HepG2 (cell line): ENCODE measurements around the gene CRIM1. TPM values are rescaled to one million over a fixed set of nuclear protein-coding genes. Genes with fewer than 3 reads are reported as not detected.

Experiments
- ATAC-seq: fragments of 200-7000 bp; cut with Tn5 transposase; 3 replicates; pipeline ENCODE4 v1.9.1; 2020; ENCODE audit warnings: mild to moderate bottlenecking, moderate library complexity
- BruUV-seq: library from RNA; stranded (reverse); fragments of 400-500 nt; replicated peaks from 2 replicates; lab custom pipeline; 2021; lab: Mats Ljungman, UMichigan
- CTCF ChIA-PET: fragments of 300-600 bp; formaldehyde crosslinking; extraction: SDS; loops from one replicate; lab custom pipeline; 2021; ENCODE audit warnings: low total read pairs, inconsistent platforms, low intra/inter-chr PET ratio; lab: Yijun Ruan, JAX
- POLR2A ChIA-PET: fragments of 350-600 bp; sonication (Branson Sonifier 250); formaldehyde crosslinking; loops from one replicate; lab custom pipeline; 2020; ENCODE audit warnings: antibody characterized with exemption, inconsistent platforms; lab: Yijun Ruan, JAX
- DNase-seq: peaks from one replicate; pipeline ENCODE4 v3.0.0-alpha.2; 2015; ENCODE audit warnings: low spot score
- FAIRE-seq: peaks from 3 replicates; lab custom pipeline; 2011; peaks lifted over from hg19 to GRCh38; lab: Jason Lieb, UNC
- H2AFZ ChIP-seq: one replicate; pipeline ENCODE4 v1.6.1; 2011; ENCODE audit warnings: low read length, inconsistent platforms
- H3K27ac ChIP-seq: fragments of 300-600 bp; 3 replicates; pipeline ENCODE4 v1.8.0; 2011; ENCODE audit warnings: mixed run types, mild to moderate bottlenecking, mixed read lengths, low read length, inconsistent platforms; ENCODE audit not compliant: insufficient read depth; ENCODE audit errors: extremely low read length
- H3K27me3 ChIP-seq, 2 experiments: fragments of 200-600 bp in 1 of 2; 2 replicates in 1 of 2; 3 replicates in 1 of 2; pipeline versions ENCODE4 v1.6.0 to v1.8.0; 2011; ENCODE audit warnings: low read length in 2 of 2, mild to moderate bottlenecking in 2 of 2, moderate library complexity in 2 of 2, inconsistent platforms in 1 of 2; ENCODE audit not compliant: insufficient read depth in 2 of 2, control insufficient read depth in 1 of 2
- H3K36me3 ChIP-seq, 2 experiments: fragments of 200-600 bp in 1 of 2; replicated peaks in 1 of 2; 2 replicates in 1 of 2; 3 replicates in 1 of 2; pipeline versions ENCODE4 v1.5.1 to v1.8.0; 2011; ENCODE audit warnings: low read length in 2 of 2, inconsistent platforms in 1 of 2; ENCODE audit not compliant: insufficient read depth in 2 of 2, control insufficient read depth in 1 of 2
- H3K4me1 ChIP-seq: 2 replicates; pipeline ENCODE4 v1.5.1; 2012; ENCODE audit warnings: low read length, inconsistent platforms; ENCODE audit not compliant: insufficient read depth
- H3K4me2 ChIP-seq: 2 replicates; pipeline ENCODE4 v1.6.0; 2011; ENCODE audit warnings: low read depth, low read length, inconsistent platforms
- H3K4me3 ChIP-seq, 3 experiments: fragments of 200-600 bp in 1 of 3; sonication (generic), shearing (Covaris generic) in 1 of 3; replicated peaks in 1 of 3; 2 replicates each; pipeline ENCODE4 v1.5.1; 2011 to 2016; ENCODE audit warnings: low read length in 3 of 3, inconsistent platforms in 2 of 3, low read depth in 2 of 3, mild to moderate bottlenecking in 2 of 3, control low read depth in 1 of 3, mixed read lengths in 1 of 3; ENCODE audit not compliant: insufficient read depth in 1 of 3
- H3K79me2 ChIP-seq: one replicate; pipeline ENCODE4 v1.6.1; 2011; ENCODE audit warnings: low read length, inconsistent platforms; ENCODE audit not compliant: insufficient read depth
- H3K9ac ChIP-seq: 2 replicates; pipeline ENCODE4 v1.6.0; 2011; ENCODE audit warnings: mild to moderate bottlenecking, low read depth, low read length, inconsistent platforms; ENCODE audit not compliant: insufficient read depth
- H3K9me3 ChIP-seq: 2 replicates; pipeline ENCODE4 v1.5.1; 2012; ENCODE audit warnings: mild to moderate bottlenecking, low read length
- H4K20me1 ChIP-seq: 2 replicates; pipeline ENCODE4 v1.6.0; 2011; ENCODE audit warnings: inconsistent platforms, mild to moderate bottlenecking, low read length, moderate library complexity; ENCODE audit not compliant: insufficient read depth
- EP300 ChIP-seq, 3 experiments: sonication (generic) in 1 of 3; formaldehyde crosslinking in 1 of 3; IDR thresholded peaks; 2 replicates each; pipeline versions ENCODE4 v1.5.1 to v1.6.1; 2011 to 2020; ENCODE audit warnings: low read depth in 2 of 3, low read length in 2 of 3, borderline replicate concordance in 1 of 3, improper control_type of control experiment in 1 of 3, mild to moderate bottlenecking in 1 of 3, missing genetic modification reagents in 1 of 3, moderate library complexity in 1 of 3
- MAFG ChIP-seq: sonication (generic); formaldehyde crosslinking; IDR thresholded peaks from 2 replicates; pipeline ENCODE4 v1.5.1; 2020; ENCODE audit warnings: mild to moderate bottlenecking, missing genetic modification reagents
- MAZ ChIP-seq, 2 experiments: sonication (generic) in 1 of 2; formaldehyde crosslinking in 1 of 2; IDR thresholded peaks; 2 replicates each; pipeline versions ENCODE4 v1.5.0 to v1.6.1; 2012 to 2020; ENCODE audit warnings: low read depth in 2 of 2, mild to moderate bottlenecking in 2 of 2, borderline replicate concordance in 1 of 2, improper control_type of control experiment in 1 of 2, low read length in 1 of 2, missing genetic modification reagents in 1 of 2, moderate library complexity in 1 of 2
- SATB2 ChIP-seq: sonication (generic); formaldehyde crosslinking; IDR thresholded peaks from 2 replicates; pipeline ENCODE4 v1.5.0; 2020; ENCODE audit warnings: missing genetic modification reagents
- SKI ChIP-seq: fragments of 450-650 bp; IDR thresholded peaks from one replicate; pipeline ENCODE4 v1.6.1; 2018; ENCODE audit warnings: mild to moderate bottlenecking; ENCODE audit not compliant: partially characterized antibody
- ZBTB3 ChIP-seq: sonication (generic); formaldehyde crosslinking; IDR thresholded peaks from 2 replicates; pipeline ENCODE4 v1.4.0; 2020; ENCODE audit warnings: low read depth, mild to moderate bottlenecking, moderate library complexity, missing genetic modification reagents, borderline replicate concordance
- ZFYVE20 ChIP-seq: sonication (generic); formaldehyde crosslinking; IDR thresholded peaks from 2 replicates; pipeline ENCODE4 v1.8.0; 2023; ENCODE audit warnings: low read depth, mild to moderate bottlenecking, moderate library complexity, missing genetic modification reagents, borderline replicate concordance
- ZNF558 ChIP-seq: sonication (generic); formaldehyde crosslinking; IDR thresholded peaks from 2 replicates; pipeline ENCODE4 v1.9.0; 2022; ENCODE audit warnings: mild to moderate bottlenecking, missing genetic modification reagents, borderline replicate concordance
- ZNF563 ChIP-seq: sonication (generic); formaldehyde crosslinking; IDR thresholded peaks from 2 replicates; pipeline ENCODE4 v1.8.0; 2022; ENCODE audit warnings: mild to moderate bottlenecking, moderate library complexity, missing genetic modification reagents
- WGBS: methylation state at CpG from one replicate; pipeline ENCODE4 v1.1.6; 2017; ENCODE audit warnings: low lambda C conversion rate; 5-methylcytosine and 5-hydroxymethylcytosine counted together
- in situ Hi-C: cut with HindIII; loops from 2 replicates; pipeline ENCODE4 v1.10.0; 2017; ENCODE audit warnings: low pct_unique_long_range_greater_than_20kb; ENCODE audit not compliant: extremely low pct_ligation_motif_present
- intact Hi-C: fragments of 100-400 bp; cut with micrococcal nuclease; formaldehyde crosslinking; loops from one replicate; pipeline ENCODE4 v1.10.0; 2022; ENCODE audit not compliant: unreplicated experiment
- polyA plus RNA-seq, 8 experiments: library from polyadenylated mRNA; depleted of rRNA in 3 of 8; stranded (reverse) in 7 of 8; unstranded in 1 of 8; fragments of >200 nt; fragmentation: Illumina TruSeq in 4 of 8; extraction: Trizol in 4 of 8; gene quantifications; 2 replicates each; pipeline versions ENCODE4 v1.2.1 to v1.2.3, GENCODE V29; 2011 to 2016; ENCODE audit warnings: low read depth in 4 of 8, missing spikeins in 1 of 8, mixed read lengths in 1 of 8; ENCODE audit not compliant: insufficient read depth in 1 of 8
- total RNA-seq, 5 experiments: library from RNA; depleted of rRNA; stranded (reverse); fragments of >200 nt; fragmentation: Illumina TruSeq; extraction: Trizol; gene quantifications; 2 replicates each; pipeline ENCODE4 v1.2.3, GENCODE V29; 2016; ENCODE audit warnings: low read depth in 1 of 5
- TF ChIP-seq, protein P1 (sequence below): sonication (generic); formaldehyde crosslinking; IDR thresholded peaks from 2 replicates; pipeline ENCODE4 v1.8.1; 2023; ENCODE audit warnings: missing genetic modification reagents, mild to moderate bottlenecking, borderline replicate concordance
- TF ChIP-seq, protein P2 (sequence below): sonication (generic); formaldehyde crosslinking; IDR thresholded peaks from 2 replicates; pipeline ENCODE4 v1.8.0; 2022; ENCODE audit warnings: low read depth, missing genetic modification reagents
- TF ChIP-seq, protein P3 (sequence below), 2 experiments: sonication (generic) in 1 of 2; formaldehyde crosslinking in 1 of 2; IDR thresholded peaks; 2 replicates each; pipeline versions ENCODE4 v1.5.1 to v1.6.1; 2011 to 2020; ENCODE audit warnings: borderline replicate concordance in 1 of 2, low read depth in 1 of 2, low read length in 1 of 2, mild to moderate bottlenecking in 1 of 2, missing genetic modification reagents in 1 of 2, moderate library complexity in 1 of 2

The CRIM1 gene
- total and polyA plus RNA-seq, 2 of the 13 experiments (the other 11 are each of a cell fraction or from before 2014, with no cell fraction given), result 39.1 to 69.9 TPM

DNA sequence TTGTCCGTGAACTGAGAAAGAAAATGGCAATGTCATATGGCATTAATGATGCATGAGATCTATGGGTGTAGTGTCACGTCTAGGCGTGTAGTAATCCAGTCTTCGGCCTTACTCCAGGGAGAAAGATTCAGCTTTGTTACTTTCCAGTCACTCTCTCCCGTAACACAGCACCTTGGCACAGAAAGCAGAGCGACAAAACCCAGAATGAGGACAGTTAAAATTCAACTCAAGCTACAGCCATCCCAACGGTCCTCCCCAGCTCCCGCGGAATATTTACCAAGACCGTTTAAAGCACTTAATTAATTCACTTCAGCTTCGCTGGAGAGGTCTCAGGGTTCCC is 797 bp upstream of the CRIM1 start (continued):
- TF ChIP-seq, protein P1, sequence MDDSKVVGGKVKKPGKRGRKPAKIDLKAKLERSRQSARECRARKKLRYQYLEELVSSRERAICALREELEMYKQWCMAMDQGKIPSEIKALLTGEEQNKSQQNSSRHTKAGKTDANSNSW (CRISPR knock-in tag), result 0 out of 2 replicates have a peak, but pooled peaks have one; percentile 28
- no peak for TF ChIP-seq ZBTB3 (CRISPR knock-in tag)

DNA sequence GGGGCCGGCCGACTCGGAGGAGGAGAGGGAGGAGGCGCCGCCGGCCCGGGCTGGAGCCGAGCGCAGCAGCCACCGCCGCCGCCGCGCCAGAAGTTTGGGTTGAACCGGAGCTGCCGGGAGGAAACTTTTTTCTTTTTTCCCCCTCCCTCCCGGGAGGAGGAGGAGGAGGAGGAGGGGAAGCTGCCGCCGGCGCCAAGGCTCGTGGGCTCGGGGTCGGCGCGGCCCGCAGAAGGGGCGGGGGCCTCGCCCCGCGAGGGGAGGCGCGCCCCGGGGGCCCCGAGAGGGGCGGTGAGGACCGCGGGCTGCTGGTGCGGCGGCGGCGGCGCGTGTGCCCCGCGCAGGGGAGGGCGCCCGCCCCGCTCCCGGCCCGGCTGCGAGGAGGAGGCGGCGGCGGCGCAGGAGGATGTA is 316 bp downstream of the CRIM1 start:
- peak overlapping the region; percentile 78 for H3K4me2 ChIP-seq
- peaks cover 64% of the 10 kb centered on the region for H3K4me1 ChIP-seq
- no peak overlapping the region for H2AFZ ChIP-seq
- H3K27ac ChIP-seq, result peak overlapping the region; percentile 76
- DNase-seq (no peak), ATAC-seq (peak; percentile 16), FAIRE-seq (no peak)
- H3K9ac ChIP-seq, result peak overlapping the region; percentile 94
- no TSS peak for BruUV-seq
- no peaks in the 10 kb centered on the region for H3K36me3 ChIP-seq
- no peaks in the 10 kb centered on the region; a peak in 1 of 5 replicates for H3K27me3 ChIP-seq
- H4K20me1 ChIP-seq, result peaks cover 39% of the 10 kb centered on the region
- H3K4me3 ChIP-seq, result peak overlapping the region; percentile 81 to 98 (median 89)
- in situ Hi-C loops, result loop anchor here (5.0 kb wide), 2 partner anchors 101 to 146 kb away; no protein-coding TSS in a partner anchor
- CTCF ChIA-PET, result no interaction called here
- intact Hi-C loops, result loop anchor here (5.0 kb wide), 1 partner anchor 41 kb away; no protein-coding TSS in a partner anchor
- peaks cover 60% of the 10 kb centered on the region for H3K79me2 ChIP-seq
- POLR2A ChIA-PET, result interaction anchor here (0.9 to 6.7 kb wide), 9 partner anchors 12 to 294 kb away, joined by 3 to 53 read pairs (median 7); no protein-coding TSS in a partner anchor
- WGBS, result 4% methylated on average over 3 of the region's 55 CpGs
- no peaks in the 10 kb centered on the region for H3K9me3 ChIP-seq
- no peak for TF ChIP-seq SATB2 (CRISPR knock-in tag)
- TF ChIP-seq SKI, result peak; percentile 26
- TF ChIP-seq ZNF563 (CRISPR knock-in tag), result peak; percentile 69
- TF ChIP-seq, protein P2, sequence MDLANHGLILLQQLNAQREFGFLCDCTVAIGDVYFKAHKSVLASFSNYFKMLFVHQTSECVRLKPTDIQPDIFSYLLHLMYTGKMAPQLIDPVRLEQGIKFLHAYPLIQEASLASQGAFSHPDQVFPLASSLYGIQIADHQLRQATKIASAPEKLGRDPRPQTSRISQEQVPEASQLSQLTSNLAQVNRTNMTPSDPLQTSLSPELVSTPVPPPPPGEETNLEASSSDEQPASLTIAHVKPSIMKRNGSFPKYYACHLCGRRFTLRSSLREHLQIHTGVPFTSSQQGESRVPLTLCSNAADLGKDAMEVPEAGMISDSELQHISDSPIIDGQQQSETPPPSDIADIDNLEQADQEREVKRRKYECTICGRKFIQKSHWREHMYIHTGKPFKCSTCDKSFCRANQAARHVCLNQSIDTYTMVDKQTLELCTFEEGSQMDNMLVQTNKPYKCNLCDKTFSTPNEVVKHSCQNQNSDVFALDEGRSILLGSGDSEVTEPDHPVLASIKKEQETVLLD (CRISPR knock-in tag), result peak; percentile 14; the same call in 1 of the 2 replicates
- TF ChIP-seq EP300 (IDR thresholded peaks at IDR 0.05; ENCODE audit: low read depth in 2 of 2, low read length in 2 of 2), result 0 out of 4 replicates have a peak, but pooled peaks of 1 of the 2 experiments have one; percentile 11
- TF ChIP-seq EP300 (CRISPR knock-in tag; IDR thresholded peaks at IDR 0.05; ENCODE audit: borderline replicate concordance), result no peak
- TF ChIP-seq, protein P3, sequence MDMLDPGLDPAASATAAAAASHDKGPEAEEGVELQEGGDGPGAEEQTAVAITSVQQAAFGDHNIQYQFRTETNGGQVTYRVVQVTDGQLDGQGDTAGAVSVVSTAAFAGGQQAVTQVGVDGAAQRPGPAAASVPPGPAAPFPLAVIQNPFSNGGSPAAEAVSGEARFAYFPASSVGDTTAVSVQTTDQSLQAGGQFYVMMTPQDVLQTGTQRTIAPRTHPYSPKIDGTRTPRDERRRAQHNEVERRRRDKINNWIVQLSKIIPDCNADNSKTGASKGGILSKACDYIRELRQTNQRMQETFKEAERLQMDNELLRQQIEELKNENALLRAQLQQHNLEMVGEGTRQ (IDR thresholded peaks at IDR 0.05; ENCODE audit: low read depth, low read length), result no peak
- TF ChIP-seq, protein P3 (CRISPR knock-in tag; IDR thresholded peaks at IDR 0.05; ENCODE audit: borderline replicate concordance), result no peak
- TF ChIP-seq ZFYVE20 (CRISPR knock-in tag), result peak; percentile 21; the same call in 1 of the 2 replicates
- no peak; the same call in 1 of the 2 replicates for TF ChIP-seq MAZ (IDR thresholded peaks at IDR 0.05; ENCODE audit: borderline replicate concordance, low read depth, low read length)
- TF ChIP-seq MAZ (CRISPR knock-in tag; IDR thresholded peaks at IDR 0.05; ENCODE audit: low read depth), result peak; percentile 13
- no peak for TF ChIP-seq MAFG
- TF ChIP-seq ZNF558 (CRISPR knock-in tag), result 0 out of 2 replicates have a peak, but pooled peaks have one; percentile 3
